ENCODE results near the gene AP5S1.
"Not testable (repeated sequence)": the region's sequence is repeated elsewhere in the genome, so short reads cannot be mapped to it uniquely, and the experiment has no call there.

Gene AP5S1, protein sequence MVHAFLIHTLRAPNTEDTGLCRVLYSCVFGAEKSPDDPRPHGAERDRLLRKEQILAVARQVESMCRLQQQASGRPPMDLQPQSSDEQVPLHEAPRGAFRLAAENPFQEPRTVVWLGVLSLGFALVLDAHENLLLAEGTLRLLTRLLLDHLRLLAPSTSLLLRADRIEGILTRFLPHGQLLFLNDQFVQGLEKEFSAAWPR

GRCh38 chr20:3820048-3820900 is at the start of gene AP5S1:
Gene AP5S1 (plus strand): TSS chr20:3820547. CDS start chr20:3822118, 1,571 bp downstream.
- peak; percentile 90 for DNase-seq

GRCh38 chr20:3771552-3772058 is 48.7 kb upstream of the AP5S1 start:
- DNase-seq, result no peak

- no peak for DNase-seq
Measured at GRCh38 chr20:3775457-3776108, 44.8 kb upstream of the AP5S1 start.

DNA sequence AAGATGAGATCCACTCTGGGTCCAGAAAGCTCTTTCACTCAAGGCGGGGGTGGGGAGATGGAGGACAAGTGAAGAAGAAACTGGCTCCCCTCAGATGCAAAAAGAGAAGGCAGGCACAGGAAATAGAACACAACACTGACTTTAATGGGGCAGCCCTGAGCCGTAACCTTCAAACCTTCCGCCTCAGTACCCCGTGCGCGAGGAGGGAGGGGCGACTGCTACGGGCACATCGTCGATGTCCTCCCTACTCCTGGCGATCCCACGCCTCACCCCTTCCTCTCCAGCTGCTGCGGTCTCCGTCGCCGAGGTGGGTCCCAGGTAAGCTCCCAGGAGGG is 43.0 kb upstream of the AP5S1 start:
- no peak for DNase-seq

DNA sequence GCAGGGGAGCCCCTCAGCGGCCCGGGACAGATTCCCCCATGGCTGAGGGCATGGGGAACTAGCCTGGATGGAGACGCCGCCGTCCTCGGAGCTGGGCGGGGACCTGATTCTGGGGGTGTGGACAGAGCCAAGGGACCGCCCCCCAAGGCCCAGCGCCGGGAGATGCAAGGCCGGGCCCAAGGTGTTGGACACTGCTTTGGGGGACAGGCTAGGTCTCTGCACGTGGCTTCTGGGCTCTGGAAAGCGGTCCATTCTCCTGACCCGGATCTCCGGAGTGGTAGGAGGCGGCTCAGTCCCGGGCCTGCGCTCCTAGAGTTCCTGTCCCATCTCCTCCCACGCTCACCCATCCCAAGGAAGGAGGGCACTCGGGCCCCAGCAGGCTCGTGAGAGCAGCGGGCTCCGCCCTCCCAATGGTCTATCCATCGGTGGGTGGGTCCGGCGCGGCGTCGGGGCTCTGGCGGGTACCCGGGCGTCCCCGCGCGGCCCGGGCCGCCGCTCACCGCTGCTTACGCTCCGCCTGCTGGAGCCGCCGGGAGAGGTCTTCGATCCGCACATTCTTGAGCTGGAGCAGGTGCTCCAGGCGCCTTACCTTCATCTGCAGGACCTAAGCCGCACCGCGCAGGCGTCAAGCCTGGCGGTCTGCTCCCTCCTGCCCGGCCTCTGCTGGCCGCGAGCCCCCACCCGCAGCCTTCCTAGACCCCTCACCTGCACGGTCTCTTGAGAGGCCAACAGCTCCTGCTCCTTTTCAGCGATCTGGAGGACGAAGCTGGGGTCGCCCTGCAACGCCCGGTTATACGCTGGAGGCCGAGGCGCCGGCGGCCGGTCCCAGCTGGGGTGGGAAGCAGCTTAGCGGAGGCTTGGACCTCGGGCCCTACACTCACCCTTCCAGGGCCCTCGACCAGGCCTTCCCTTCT is 42.4 kb upstream of the AP5S1 start:
- DNase-seq, result peak; percentile 12

GRCh38 chr20:3778976-3779375 is 41.4 kb upstream of the AP5S1 start:
- DNase-seq, result no peak

DNA sequence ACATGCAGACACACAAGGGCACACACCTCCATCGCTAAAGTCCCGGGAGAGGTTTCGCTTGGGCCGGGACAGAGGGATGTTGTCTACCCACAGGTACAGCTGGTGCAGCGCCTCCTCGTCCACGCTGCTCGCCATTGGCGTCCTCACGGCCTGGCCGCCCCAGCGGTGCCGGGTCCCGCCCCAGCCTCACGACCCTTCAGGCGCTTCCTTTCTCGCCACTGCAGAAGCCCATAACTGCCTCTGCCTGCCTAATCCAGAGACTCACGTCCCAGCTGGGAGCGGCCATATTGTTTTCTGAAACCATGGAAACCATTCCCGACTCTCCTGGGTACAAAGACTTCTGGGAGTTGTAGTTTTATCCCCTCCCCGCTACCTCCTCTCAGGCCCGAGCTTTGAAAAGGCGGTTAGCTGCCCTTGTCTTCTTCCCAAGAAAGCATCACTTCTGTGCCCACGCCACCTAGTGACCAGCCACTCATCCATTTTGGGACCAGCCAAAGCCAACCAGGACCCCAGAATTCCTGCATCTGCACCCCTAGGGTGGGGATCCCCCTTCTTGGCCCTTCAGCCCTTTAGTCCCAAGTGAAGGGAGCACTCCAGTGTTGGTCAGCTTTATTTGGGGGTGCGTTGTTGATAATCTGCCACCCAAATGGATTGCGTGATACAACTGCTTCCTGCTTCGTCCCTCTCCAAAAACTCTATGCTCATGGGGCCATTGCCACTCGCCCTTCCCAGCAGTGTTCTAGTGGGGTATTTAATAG is 39.0 kb upstream of the AP5S1 start, which contains the start of gene SPEF1:
Gene SPEF1 (minus strand): TSS at position 296 of the 758 bp plus-strand sequence. CDS start 161 bp downstream, at position 135.
- peak; percentile 91 for DNase-seq

DNA sequence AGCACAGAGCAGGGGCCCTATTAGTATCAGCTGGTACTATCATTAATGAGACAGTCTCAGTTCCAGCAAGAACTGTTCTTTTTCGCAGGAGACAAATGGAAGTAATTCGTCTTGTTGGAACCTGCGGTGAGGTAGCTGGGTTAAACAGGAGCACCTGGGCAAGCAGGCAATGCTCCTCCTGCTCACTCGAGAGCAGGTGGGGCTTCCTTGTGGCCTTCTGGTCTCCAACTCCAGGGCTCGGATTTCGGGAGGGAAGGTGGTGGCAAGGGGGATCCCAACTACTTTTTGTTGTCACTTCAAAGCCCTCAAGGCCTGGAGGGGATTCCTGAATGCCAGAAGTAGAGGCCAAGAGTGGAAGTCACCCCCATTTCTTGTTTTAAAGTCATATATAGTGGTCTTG is 37.8 kb upstream of the AP5S1 start:
- no peak for DNase-seq

- DNase-seq, result no peak
Measured at GRCh38 chr20:3783068-3783489, 37.3 kb upstream of the AP5S1 start.

DNA sequence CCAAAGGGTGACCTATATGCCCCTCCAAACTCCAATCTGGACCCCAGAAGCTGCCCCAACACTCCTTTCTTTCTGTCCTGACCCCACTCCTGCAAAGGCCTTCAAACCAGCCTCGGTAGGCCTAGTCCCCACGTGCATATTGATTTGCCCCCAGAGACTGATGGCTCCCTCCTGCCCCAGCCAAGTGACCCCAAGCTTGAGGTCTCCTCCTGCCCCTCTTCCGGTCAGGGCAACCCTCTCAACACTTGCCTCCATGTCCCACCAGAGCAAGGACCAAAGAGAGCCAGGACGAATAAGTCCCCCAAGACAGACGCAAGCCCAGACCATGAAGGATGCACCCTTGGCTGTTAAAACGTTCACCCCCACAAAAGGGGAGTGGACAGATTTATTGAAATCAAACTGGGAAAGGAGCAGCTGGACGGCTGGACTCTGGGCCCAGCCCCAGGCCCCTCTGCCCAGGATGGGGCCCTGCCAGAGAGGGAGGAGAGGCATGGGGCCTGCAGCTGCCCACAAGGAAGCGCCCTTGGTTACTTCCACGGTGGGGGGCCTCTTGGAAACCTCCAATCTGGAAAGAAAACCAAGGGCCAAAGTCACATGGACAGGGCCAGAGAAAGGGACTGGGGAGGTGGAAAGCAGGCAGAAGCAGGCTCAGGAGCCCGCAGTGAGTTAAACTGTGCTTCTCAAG is 36.7 kb upstream of the AP5S1 start:
- no peak for DNase-seq

DNA sequence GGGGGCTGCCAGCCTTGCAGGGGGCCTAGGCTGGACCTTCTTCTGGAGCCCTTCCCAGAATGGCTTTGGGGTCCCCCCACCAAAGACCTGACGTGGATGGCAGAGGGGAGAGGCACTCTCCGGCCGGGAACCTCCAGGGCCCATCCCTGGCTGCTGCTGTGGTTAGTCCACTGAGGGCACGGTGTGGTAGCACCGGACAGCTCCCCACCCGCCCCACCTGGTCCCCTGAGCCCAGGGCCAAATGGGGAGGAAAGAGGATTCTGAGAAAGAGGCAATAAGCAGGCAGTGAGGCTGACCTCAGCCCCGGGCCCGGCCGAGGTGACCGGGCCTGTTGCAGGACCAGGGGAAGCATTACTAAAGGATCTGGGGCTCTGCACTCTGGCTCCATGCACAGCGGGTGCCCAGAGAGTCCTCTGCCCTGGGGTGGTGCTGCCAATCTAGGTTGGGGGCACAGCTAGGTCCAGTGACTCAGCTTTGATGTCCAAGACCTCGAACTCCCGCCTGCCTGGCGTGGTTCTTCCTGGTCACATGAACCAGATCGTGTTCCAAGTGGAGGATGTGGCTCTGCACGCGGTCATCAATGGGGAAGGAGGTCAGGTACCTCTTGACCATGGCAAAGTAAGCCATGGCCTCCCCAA is 36.0 kb upstream of the AP5S1 start:
- DNase-seq, result no peak

GRCh38 chr20:3784863-3785239 is 35.5 kb upstream of the AP5S1 start:
- DNase-seq, result no peak

DNA sequence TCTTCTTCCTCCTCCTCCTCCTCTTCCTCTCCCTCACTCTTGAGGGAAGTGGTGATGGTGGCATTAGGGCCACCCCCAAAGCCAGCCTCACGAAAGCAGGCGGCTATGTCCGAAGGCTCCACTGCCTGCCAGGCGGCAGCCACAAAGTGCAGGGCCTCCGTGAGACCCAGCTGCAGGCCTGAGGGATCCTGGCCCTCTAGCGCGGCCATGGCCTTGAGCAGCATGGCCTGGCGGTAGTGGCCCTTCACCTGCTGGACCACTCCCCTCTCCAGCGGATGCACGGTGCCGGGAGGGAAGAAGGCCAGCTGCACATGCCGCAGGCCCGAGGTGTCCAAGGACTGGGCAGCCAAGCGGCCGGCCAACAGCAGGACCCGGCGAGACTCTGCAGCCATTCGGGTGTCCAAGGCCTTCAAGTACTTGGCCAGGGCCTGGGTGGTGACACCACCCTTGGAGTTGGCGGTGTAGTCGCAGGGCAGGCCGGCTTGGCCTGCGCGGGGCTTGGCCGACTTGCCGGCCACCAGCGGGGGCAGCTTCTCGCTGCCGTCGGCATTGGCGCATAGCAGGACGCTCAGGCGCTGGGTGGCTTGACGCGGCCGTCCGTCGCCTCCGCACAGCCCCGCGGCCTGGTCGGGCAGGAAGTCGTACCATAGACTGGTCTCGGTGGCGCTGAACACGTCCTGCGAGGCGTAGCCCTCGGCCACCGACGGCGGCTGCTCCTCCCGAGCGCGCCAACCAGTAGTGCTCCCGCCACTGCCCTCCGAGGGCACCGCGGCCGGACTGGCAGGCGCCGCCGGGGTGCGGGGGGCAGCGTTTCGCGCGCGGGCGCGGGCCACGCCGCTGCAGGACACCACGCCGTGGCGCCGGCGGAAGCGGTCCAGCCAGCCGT is 34.9 kb upstream of the AP5S1 start:
- no peak for DNase-seq

GRCh38 chr20:3786126-3786484 is 34.2 kb upstream of the AP5S1 start:
- peak; percentile 33 for DNase-seq

- DNase-seq, result peak; percentile 84
Measured at GRCh38 chr20:3786665-3787323, 33.6 kb upstream of the AP5S1 start, which contains the start of gene CENPB. Gene CENPB (minus strand): TSS chr20:3786740. CDS start chr20:3786483, 257 bp downstream.

GRCh38 chr20:3787324-3788014 is 32.9 kb upstream of the AP5S1 start:
- DNase-seq, result no peak

DNA sequence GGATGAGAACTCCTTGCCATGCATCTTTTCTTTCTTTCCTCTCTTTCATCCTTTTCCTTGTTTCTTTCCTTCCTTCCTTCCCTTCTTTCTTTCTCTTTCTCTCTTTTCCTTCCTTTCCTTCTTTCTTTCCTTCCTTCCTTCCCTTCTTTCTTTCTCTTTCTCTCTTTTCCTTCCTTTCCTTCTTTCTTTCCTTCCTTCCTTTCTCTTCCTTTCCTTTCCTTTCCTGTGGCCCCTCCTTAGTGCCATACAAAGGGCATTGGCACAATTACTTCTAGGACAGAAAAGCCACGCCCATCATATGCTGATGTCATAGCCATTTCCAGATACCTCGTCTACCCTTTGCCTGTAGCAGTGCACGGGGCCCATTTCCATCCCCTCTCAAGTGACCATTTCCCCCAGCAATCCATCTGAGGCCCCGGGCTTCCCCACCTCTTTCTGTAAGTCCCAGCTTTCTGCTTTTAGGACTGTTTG is 31.6 kb upstream of the AP5S1 start:
- DNase-seq, result no peak

DNA sequence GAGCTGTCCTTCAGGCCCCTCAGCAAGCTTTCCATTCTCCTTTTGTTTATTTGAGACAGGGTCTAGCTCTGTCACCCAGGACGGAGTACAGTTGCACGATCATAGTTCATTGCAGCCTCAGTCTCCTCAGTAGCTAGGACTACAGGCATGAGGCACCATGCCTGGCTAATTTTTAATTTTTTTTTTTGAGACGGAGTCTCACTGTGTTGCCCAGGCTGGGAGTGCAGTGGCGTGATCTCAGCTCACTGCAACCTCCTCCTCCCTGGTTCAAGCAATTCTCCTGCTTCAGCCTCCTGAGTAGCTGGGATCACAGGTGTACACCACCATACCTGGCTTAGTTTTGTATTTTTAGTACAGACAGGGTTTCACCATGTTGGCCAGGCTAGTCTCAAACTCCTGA is 31.1 kb upstream of the AP5S1 start:
- DNase-seq, result not testable (repeated sequence)
